Activated CD4-positive, alpha-beta T cell treated with anti-CD3 and anti-CD28 coated beads for 1 hour (primary cell): ENCODE results near the gene ASCL5.
"Not testable (repeated sequence)": the region's sequence is repeated elsewhere in the genome, so short reads cannot be mapped to it uniquely, and the experiment has no call there.

Experiments used
- DNase-seq: peaks from one replicate; pipeline ENCODE4 v3.0.0-alpha.2; 2020

Gene ASCL5

GRCh38 chr1:201126832-201127754 lies at the start of gene ASCL5:
ASCL5 (minus strand) TSS chr1:201127184; CDS start chr1:201115372, 11,812 bp downstream.
- DNase-seq, result no peak

- DNase-seq, result no peak
Measured at GRCh38 chr1:201175820-201176500, 49.0 kb upstream of the ASCL5 start.

DNA sequence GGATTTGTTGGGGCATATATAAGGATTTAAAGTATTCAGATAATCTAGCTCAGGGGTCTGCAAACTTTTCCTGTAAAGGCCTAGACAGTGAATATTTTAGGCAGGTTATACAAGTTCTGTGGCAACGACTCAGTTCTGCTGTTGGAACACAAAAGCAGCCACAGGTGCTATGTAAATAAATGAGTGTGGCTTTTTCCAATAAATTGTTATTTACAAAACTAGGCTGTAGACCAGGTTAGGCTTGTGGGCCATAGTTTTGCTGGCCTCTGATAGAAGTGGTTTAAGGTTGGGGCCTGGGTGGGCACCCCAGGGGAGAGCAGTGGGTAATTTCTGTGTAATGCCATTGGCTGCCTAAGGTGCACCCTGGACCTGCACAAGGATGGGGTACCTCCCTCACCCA lies 46.8 kb upstream of the ASCL5 start:
- no peak for DNase-seq

DNA sequence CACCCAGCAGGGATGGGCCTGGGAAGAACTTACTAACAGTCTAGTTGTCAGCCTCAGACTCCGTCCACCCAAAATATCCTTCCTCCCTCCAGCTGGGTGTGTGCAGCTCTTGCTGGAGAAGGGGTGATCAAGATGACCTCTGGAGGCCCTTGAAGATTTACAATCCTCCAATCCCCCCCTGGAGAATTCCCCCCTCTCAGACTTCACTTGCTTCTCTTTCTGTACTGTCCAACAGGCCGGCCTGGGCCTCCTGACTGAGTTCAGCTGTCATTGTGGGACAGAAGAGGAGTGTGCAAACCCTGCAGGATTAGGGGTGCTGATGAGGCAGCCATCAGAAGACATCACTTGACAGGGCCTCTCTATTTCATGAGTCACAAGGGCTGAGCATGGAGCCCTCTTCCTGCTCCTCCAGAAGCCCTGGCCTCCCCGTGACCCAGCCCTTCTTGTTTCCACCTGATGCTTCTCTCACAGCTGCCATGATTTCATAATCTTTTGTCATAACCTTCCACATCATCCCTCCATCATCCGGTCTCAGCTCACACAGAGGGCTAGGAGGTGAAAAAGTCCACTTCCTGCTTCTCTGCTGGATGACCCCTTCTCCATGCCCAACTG lies 46.1 kb upstream of the ASCL5 start:
- no peak for DNase-seq

- no peak for DNase-seq
Measured at GRCh38 chr1:201172326-201172725, 45.3 kb upstream of the ASCL5 start.

DNA sequence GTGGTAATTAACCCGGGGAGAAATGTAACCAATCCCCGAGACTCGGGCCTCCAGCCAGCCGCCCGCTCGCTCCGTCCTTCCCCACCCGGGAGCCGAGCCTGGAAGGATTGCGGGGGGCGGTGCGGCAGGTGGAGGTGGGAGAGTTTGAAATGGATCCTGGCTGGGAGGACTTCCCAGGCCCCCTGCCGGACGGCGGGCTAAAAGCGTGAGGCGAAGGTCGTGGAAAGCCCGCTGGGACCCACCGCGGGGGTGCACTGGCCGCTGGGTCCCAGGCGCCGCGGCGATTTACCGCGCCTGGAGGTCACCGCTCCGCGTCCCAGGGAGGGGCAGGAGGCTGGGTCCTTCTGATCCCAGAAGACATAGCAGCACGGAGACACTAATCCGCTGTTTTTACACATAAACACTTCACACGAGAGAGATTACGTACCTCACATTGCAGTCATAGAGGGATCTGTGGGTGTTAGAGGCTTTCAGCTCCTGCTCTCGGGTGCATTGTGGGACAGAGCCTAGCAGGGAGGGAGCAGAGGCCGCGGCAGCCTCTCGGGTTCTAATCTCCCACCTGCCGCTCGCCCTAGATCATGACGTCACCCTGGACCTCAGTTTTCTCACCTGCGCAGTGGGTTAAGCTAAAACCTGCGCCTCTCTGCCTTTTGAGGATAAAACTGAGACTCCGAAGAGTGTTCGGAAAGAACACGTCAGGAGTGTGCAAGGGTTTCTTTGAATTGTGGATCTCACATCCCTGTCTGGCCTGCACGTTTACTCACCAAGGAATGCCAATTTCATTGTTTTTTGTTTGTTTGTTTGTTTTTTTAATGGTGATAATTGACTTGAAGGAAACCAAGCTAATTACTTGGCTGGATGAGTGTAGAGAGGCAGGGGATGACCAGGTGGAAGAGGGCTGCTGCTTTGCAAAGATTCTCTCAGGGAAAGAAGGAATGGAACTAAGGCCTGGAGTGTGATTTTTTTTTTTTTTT lies 44.4 kb upstream of the ASCL5 start:
- no peak for DNase-seq

GRCh38 chr1:201170533-201171062 lies 43.6 kb upstream of the ASCL5 start:
- peak; percentile 42 for DNase-seq

DNA sequence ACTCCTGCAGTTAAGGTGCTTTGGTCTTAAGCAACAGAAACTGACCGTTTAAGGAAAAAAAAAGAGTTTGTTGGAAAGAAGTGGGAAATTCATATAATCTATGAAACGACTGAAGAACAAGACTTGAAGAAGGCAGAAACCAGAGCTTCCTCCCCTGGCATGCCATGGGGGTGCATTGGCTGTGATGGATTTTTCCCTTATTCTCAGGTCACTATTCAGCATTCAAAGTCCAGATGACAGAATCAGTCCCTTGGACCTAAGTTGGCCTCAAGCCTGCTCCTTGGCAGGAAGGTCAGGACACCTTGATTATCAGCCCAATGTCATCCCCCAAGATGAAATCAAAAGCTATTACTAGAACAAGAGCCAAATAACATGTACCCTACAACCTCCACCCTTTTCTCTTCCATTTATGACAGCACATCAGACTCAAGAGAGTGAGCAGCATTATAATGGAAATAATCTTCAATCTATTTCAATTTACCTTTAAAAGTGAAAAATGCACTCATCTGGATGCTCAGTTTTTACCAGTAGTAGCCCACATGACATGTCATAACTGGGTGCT lies 43.1 kb upstream of the ASCL5 start:
- no peak for DNase-seq

- no peak for DNase-seq
Measured at GRCh38 chr1:201169203-201169602, 42.2 kb upstream of the ASCL5 start.

DNA sequence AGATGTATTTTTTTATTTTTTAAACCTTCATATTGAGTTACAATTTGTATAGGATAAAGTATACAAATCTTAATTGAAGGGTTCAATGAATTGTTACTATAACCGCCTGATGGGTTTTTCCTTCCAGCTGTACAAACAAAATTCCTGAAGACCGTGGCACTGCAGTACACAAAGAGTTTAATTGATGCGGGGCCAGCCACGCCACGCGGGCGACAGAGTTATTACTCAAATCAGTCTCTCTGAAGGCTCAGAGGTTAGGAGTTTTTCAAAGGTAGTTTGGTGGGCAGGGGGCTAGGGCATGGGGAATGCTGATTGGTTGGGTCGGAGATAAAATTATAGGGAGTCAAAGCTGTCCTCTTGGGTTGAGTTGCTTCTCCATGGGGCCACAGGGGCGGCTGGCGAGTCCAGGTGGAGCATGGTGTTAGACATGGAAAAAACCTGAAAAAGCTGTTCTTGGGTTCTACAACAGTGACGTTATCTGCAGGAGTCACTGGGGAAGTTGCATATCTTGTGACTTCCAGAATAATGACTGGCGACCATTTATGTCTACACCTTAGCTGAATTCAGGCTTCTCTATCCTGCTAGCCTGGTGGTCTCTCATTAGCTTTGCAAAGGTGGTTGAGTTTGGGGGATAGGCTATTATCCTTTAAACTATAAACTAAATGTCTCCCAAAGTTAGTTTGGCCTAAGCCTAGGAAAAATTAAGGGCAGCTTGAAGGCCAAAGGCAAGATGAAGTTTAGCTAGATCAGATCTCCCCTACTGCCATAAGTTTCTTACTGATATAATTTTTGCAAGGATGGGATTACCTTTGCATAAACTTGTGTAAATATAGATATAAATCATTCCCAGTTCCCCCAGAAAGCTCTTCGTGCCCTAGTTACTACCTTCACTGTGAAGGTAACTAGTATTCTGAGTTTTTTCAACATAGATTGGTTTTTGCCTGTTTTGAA lies 40.3 kb upstream of the ASCL5 start:
- no peak for DNase-seq

GRCh38 chr1:201164645-201165044 lies 37.7 kb upstream of the ASCL5 start:
- DNase-seq, result no peak

GRCh38 chr1:201163707-201164106 lies 36.7 kb upstream of the ASCL5 start:
- no peak for DNase-seq

DNA sequence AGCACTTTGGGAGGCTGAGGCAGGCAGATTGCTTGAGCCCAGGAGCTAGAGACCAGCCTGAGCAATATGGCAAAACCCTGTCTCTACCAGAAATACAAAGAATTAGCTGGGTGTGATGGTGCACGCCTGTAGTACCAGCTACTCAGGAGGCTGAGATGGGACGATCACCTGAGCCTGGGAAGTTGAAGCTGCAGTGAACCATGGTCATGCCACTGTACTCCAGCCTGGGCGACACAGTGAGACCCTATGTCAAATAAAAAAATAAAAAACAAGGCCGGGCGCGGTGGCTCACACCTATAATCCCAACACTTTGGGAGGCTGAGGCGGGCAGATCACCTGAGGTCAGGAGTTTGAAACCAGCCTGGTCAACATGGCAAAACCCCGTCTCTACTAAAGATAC lies 36.1 kb upstream of the ASCL5 start:
- not testable (repeated sequence) for DNase-seq

- no peak for DNase-seq
Measured at GRCh38 chr1:201157949-201158348, 31.0 kb upstream of the ASCL5 start.

DNA sequence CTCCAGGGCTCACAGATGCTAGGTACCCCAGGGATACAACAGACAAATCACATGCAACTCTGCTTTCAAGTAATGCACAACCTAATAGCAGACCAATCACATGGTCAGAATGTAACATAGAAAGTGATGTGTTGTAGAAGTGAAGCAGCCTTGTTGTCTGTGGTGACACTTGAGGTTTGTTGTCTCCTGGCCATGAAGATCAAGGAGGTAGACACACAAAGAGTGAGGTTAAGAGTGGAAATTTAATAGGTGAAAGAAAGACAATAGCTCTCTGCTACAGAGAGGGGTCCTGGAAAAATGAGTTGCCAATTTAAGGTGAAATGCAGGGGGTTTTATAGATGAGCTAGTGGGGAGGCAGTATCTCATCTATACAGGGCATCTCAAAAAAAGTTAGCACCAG lies 29.8 kb upstream of the ASCL5 start:
- DNase-seq, result no peak

DNA sequence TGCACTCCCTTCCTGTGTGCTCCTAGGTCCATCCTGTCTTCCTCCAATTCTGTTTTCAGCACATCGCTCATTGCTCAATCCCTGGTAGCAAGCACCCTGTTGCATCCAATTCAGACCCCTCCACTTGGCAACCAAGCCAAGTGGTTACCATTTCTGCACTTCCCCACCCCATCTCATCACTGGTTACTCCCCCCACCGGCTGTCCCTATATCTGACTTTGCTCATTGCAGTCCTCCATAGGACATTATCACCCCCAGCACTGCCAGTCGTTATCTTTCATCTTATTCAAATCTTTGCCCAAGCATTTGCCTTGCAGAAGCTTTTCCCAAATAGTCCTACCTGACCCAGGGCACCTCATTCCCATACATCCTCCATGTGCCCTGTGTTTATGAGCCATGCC lies 29.4 kb upstream of the ASCL5 start:
- DNase-seq, result no peak

- no peak for DNase-seq
Measured at GRCh38 chr1:201155354-201155753, 28.4 kb upstream of the ASCL5 start.

DNA sequence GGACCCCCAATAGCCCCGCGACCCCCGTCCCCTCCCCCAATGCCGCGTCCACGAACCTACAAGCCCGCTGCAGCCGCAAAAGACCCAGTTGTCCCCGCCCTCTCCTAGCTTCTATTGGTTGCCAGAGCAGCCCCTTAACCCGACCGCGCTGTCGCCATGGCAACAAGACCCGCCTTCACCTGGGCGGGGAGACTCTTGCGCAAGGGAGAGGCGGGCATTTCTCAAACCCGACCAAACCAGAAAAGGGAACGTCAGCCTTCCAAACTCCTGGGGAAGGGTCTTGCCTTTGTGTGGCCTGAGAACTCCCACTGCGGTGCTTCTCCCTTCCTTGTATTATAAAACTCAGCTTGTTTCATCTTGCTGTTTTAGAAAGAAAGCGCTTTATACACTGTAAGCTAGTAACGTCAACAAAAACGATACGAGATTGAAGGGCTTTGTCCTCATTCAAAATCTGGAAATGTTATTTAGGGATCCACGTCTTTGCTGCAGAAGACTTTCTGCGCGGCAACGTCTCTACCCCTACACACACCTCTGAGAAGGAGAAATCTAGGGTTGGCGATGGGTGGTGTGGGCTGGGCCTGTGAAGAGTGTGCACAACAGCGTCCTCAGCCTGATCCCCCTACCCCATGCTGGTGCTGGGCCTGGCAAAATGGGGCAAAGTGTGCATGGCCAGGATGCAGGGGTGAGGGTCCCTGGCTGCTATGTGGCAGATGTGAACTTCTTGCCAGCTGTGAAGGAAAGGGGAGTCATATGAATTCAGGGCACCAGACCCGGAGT lies 27.6 kb upstream of the ASCL5 start, which contains the start of gene TMEM9:
Gene TMEM9, minus strand, starts transcription at position 86 of the 777 bp plus-strand sequence. CDS start 551 bp downstream, outside the sequence.
- DNase-seq, result peak; percentile 98
